Mesodermal cell (in vitro differentiated cells): ENCODE results near the gene NUFIP1.
A peak's percentile ranks its signal among the peaks of the same experiment; 100 is the strongest.
"Not testable (repeated sequence)": the region's sequence is repeated elsewhere in the genome, so short reads cannot be mapped to it uniquely, and the experiment has no call there.

Source experiments
- H3K27ac ChIP-seq: 2 replicates; pipeline ENCODE4 v1.7.0; 2013; ENCODE audit warnings: mild to moderate bottlenecking, low read depth, low read length, moderate library complexity; ENCODE audit not compliant: severe bottlenecking
- H3K36me3 ChIP-seq: 2 replicates; pipeline ENCODE4 v1.7.1; 2013; ENCODE audit warnings: mild to moderate bottlenecking, low read length, moderate library complexity; ENCODE audit not compliant: control insufficient read depth, insufficient read depth
- H3K4me1 ChIP-seq: one replicate; pipeline ENCODE4 v1.7.1; 2013; ENCODE audit warnings: mild to moderate bottlenecking, low read length; ENCODE audit not compliant: insufficient read depth, control insufficient read depth, poor library complexity, severe bottlenecking
- H3K4me3 ChIP-seq: 2 replicates; pipeline ENCODE4 v1.7.0; 2013; ENCODE audit warnings: low read length, control low read depth, mild to moderate bottlenecking; ENCODE audit not compliant: insufficient read depth, poor library complexity, severe bottlenecking; ENCODE audit errors: extremely low read depth
- H3K9me3 ChIP-seq: 2 replicates; pipeline ENCODE4 v1.7.1; 2013; ENCODE audit warnings: mild to moderate bottlenecking, low read length, moderate library complexity; ENCODE audit not compliant: control insufficient read depth
- WGBS, 2 experiments: methylation state at CpG; one replicate each; pipeline ENCODE4 v1.1.5; 2013; ENCODE audit warnings: missing lambda C conversion rate in 2 of 2; ENCODE audit not compliant: insufficient coverage in 2 of 2; 5-methylcytosine and 5-hydroxymethylcytosine counted together

Gene NUFIP1

DNA sequence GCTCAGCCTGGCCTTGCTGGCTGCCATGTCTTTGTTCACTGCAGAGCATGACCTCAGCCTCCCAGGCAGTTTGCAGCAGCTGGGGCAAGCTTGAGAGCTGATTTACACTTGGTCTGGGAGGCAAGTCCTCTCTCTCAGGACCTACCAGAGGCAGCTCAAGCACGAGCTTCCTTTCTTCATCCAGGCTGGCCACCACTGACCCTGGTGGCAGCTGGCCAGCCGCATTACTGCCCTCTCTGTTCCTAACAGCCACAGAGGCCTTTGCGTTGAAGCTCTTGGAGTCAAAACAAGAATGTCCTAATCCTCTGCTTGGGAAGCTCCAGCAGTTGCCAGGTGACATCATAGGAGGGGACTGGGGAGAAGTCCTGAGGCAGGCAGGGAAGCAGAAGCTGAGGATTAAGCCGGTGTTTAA is 85.7 kb downstream of the NUFIP1 start:
- H3K36me3 ChIP-seq = no peaks in the 10 kb centered on the region
- peaks cover 28% of the 10 kb centered on the region for H3K4me1 ChIP-seq
- peak overlapping the region; percentile 91 for H3K27ac ChIP-seq
- no peak overlapping the region for H3K4me3 ChIP-seq
- 95 to 100% methylated on average over 2 to 3 of the region's 4 CpGs for WGBS, 2 experiments
- H3K9me3 ChIP-seq = no peaks in the 10 kb centered on the region

DNA sequence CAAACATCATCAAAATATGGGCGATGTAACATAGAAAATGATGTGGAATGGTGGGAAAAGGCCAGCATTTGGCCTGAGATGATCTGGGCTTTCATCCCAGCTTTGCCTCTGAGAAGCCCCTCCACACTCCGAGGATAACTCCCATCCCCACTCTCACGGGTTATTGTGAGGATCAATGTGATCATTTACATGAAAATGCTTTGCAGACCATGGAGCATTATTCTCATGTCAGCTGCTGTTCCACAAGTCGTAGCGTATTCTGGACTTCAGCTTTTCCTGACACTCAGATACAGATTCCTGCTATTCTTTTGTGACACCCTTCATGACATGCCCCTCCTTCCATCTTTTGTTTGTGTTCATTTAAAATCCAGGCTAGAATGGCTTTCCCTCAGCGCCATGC is 86.5 kb downstream of the NUFIP1 start:
- Histone ChIP-seq H3K4me1 (peaks cover 28% of the 10 kb centered on the region), H3K9me3 (no peaks in the 10 kb centered on the region), H3K27ac (no peak overlapping the region), H3K36me3 (no peaks in the 10 kb centered on the region), H3K4me3 (no peak overlapping the region)
- WGBS, 2 experiments = 71 to 79% methylated on average over 4 of the region's 6 CpGs

- 90 to 93% methylated on average over 2 of the region's 2 CpGs for WGBS, 2 experiments
- H3K4me3 ChIP-seq = no peak overlapping the region
- no peaks in the 10 kb centered on the region for H3K36me3 ChIP-seq
- no peaks in the 10 kb centered on the region for H3K9me3 ChIP-seq
- H3K4me1 ChIP-seq = peaks cover 19% of the 10 kb centered on the region
- H3K27ac ChIP-seq = no peak overlapping the region
Measured at GRCh38 chr13:44899967-44900366, 89.3 kb downstream of the NUFIP1 start.

DNA sequence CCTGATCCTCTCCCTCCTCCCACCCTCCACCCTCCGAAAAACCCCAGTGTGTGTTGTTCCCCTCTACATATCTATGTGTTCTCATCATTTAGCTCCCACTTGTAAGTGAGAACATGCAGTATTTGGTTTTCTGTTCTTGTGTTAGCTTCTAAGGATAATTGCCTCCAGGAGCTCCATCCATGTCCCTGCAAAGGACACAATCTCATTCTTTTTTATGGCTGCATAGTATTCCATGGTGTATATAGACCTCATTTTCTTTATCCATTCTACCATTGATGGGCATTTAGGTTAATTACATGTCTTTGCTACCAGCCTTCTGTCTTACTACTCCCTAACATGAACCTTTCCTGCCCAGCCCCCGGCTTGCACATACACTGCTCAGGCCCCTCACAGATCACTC is 91.0 kb downstream of the NUFIP1 start:
- not testable (repeated sequence) for H3K4me1 ChIP-seq, H3K27ac ChIP-seq, H3K36me3 ChIP-seq, H3K4me3 ChIP-seq, H3K9me3 ChIP-seq
- WGBS, 2 experiments = 100% methylated on average over 1 of the region's 2 CpGs

- 94 to 100% methylated on average over 2 of the region's 5 CpGs for WGBS, 2 experiments
- no peaks in the 10 kb centered on the region for H3K36me3 ChIP-seq
- no peaks in the 10 kb centered on the region for H3K9me3 ChIP-seq
- no peaks in the 10 kb centered on the region for H3K4me1 ChIP-seq
- no peak overlapping the region for H3K27ac ChIP-seq
- H3K4me3 ChIP-seq = no peak overlapping the region
Measured at GRCh38 chr13:44895953-44896335, 93.3 kb downstream of the NUFIP1 start.

DNA sequence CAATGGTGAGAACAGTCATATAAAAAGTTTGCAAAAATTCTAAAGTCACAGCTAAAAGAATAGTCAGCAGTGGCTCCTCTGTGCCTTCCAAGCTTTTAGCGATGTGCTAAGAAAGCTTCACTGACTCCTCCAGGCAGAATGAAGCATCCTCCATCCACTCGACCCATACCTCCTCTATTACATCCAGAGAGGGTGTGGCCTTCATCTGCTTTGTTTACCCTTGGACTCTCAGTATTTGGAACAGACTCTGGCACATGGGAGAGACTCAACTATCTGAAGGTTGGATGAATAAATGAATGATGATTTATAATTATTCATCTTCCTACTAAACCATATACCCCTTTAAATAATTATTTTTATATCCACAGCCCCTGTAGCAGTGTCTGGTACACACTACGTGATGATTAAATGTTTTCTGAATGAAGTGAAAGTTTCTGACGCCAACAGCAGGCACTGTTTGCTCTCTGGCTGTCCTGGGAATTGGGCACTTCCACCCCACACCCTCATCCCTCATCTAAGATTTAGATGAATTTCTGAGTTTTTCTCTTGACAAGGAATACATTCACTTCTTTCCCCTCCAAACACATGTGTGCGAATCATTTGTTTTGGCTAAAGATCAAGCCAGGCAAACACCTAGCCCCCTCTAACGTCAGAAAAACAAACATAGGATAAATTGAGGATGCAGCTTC is 93.9 kb downstream of the NUFIP1 start:
- H3K4me1 ChIP-seq = no peaks in the 10 kb centered on the region
- H3K9me3 ChIP-seq = no peaks in the 10 kb centered on the region
- 71 to 100% methylated on average over 1 to 2 of the region's 6 CpGs for WGBS, 2 experiments
- no peaks in the 10 kb centered on the region for H3K36me3 ChIP-seq
- H3K4me3 ChIP-seq = no peak overlapping the region
- H3K27ac ChIP-seq = no peak overlapping the region

GRCh38 chr13:44894001-44894770 is 95.1 kb downstream of the NUFIP1 start:
- no peak overlapping the region for H3K27ac ChIP-seq
- 85 to 88% methylated on average over 10 to 11 of the region's 13 CpGs for WGBS, 2 experiments
- H3K4me3 ChIP-seq = no peak overlapping the region
- no peaks in the 10 kb centered on the region for H3K36me3 ChIP-seq
- H3K4me1 ChIP-seq = no peaks in the 10 kb centered on the region
- no peaks in the 10 kb centered on the region for H3K9me3 ChIP-seq
